Measurements from ENCODE around the gene CLEC1A.

- peak; percentile 48 to 83 (median 76) for TF ChIP-seq POLR2AphosphoS5 (IDR thresholded peaks at IDR 0.05)
- no peak for TF ChIP-seq CTCF (IDR thresholded peaks at IDR 0.05 in 8 of 11, conservative IDR thresholded peaks at IDR 0.05 in 3 of 11)
- TF ChIP-seq POLR2A (IDR thresholded peaks at IDR 0.05) = no peak
Measured at GRCh38 chr12:10098791-10099190, at the start of gene CLEC1A.

Measured in spleen (tissue), 7 donors.